HepG2 (cell line): Measurements from ENCODE around the gene DAO. TPM values are rescaled to one million over a fixed set of nuclear protein-coding genes. Genes with fewer than 3 reads are reported as not detected.

Source experiments
- ATAC-seq: fragments of 200-7000 bp; cut with Tn5 transposase; 3 replicates; pipeline ENCODE4 v1.9.1; 2020; ENCODE audit warnings: mild to moderate bottlenecking, moderate library complexity
- BruUV-seq: library from RNA; stranded (reverse); fragments of 400-500 nt; replicated peaks from 2 replicates; lab custom pipeline; 2021; lab: Mats Ljungman, UMichigan
- CTCF ChIA-PET: fragments of 300-600 bp; formaldehyde crosslinking; extraction: SDS; loops from one replicate; lab custom pipeline; 2021; ENCODE audit warnings: low total read pairs, inconsistent platforms, low intra/inter-chr PET ratio; lab: Yijun Ruan, JAX
- POLR2A ChIA-PET: fragments of 350-600 bp; sonication (Branson Sonifier 250); formaldehyde crosslinking; loops from one replicate; lab custom pipeline; 2020; ENCODE audit warnings: antibody characterized with exemption, inconsistent platforms; lab: Yijun Ruan, JAX
- DNase-seq: peaks from one replicate; pipeline ENCODE4 v3.0.0-alpha.2; 2015; ENCODE audit warnings: low spot score
- FAIRE-seq: peaks from 3 replicates; lab custom pipeline; 2011; peaks lifted over from hg19 to GRCh38; lab: Jason Lieb, UNC
- H2AFZ ChIP-seq: one replicate; pipeline ENCODE4 v1.6.1; 2011; ENCODE audit warnings: low read length, inconsistent platforms
- H3K27ac ChIP-seq: fragments of 300-600 bp; 3 replicates; pipeline ENCODE4 v1.8.0; 2011; ENCODE audit warnings: mixed run types, mild to moderate bottlenecking, mixed read lengths, low read length, inconsistent platforms; ENCODE audit not compliant: insufficient read depth; ENCODE audit errors: extremely low read length
- H3K27me3 ChIP-seq, 2 experiments: fragments of 200-600 bp in 1 of 2; 2 replicates in 1 of 2; 3 replicates in 1 of 2; pipeline versions ENCODE4 v1.6.0 to v1.8.0; 2011; ENCODE audit warnings: low read length in 2 of 2, mild to moderate bottlenecking in 2 of 2, moderate library complexity in 2 of 2, inconsistent platforms in 1 of 2; ENCODE audit not compliant: insufficient read depth in 2 of 2, control insufficient read depth in 1 of 2
- H3K36me3 ChIP-seq, 2 experiments: fragments of 200-600 bp in 1 of 2; replicated peaks in 1 of 2; 2 replicates in 1 of 2; 3 replicates in 1 of 2; pipeline versions ENCODE4 v1.5.1 to v1.8.0; 2011; ENCODE audit warnings: low read length in 2 of 2, inconsistent platforms in 1 of 2; ENCODE audit not compliant: insufficient read depth in 2 of 2, control insufficient read depth in 1 of 2
- H3K4me1 ChIP-seq: 2 replicates; pipeline ENCODE4 v1.5.1; 2012; ENCODE audit warnings: low read length, inconsistent platforms; ENCODE audit not compliant: insufficient read depth
- H3K4me2 ChIP-seq: 2 replicates; pipeline ENCODE4 v1.6.0; 2011; ENCODE audit warnings: low read depth, low read length, inconsistent platforms
- H3K4me3 ChIP-seq, 3 experiments: fragments of 200-600 bp in 1 of 3; sonication (generic), shearing (Covaris generic) in 1 of 3; replicated peaks in 1 of 3; 2 replicates each; pipeline ENCODE4 v1.5.1; 2011 to 2016; ENCODE audit warnings: low read length in 3 of 3, inconsistent platforms in 2 of 3, low read depth in 2 of 3, mild to moderate bottlenecking in 2 of 3, control low read depth in 1 of 3, mixed read lengths in 1 of 3; ENCODE audit not compliant: insufficient read depth in 1 of 3
- H3K79me2 ChIP-seq: one replicate; pipeline ENCODE4 v1.6.1; 2011; ENCODE audit warnings: low read length, inconsistent platforms; ENCODE audit not compliant: insufficient read depth
- H3K9ac ChIP-seq: 2 replicates; pipeline ENCODE4 v1.6.0; 2011; ENCODE audit warnings: mild to moderate bottlenecking, low read depth, low read length, inconsistent platforms; ENCODE audit not compliant: insufficient read depth
- H3K9me3 ChIP-seq: 2 replicates; pipeline ENCODE4 v1.5.1; 2012; ENCODE audit warnings: mild to moderate bottlenecking, low read length
- H4K20me1 ChIP-seq: 2 replicates; pipeline ENCODE4 v1.6.0; 2011; ENCODE audit warnings: inconsistent platforms, mild to moderate bottlenecking, low read length, moderate library complexity; ENCODE audit not compliant: insufficient read depth
- HDAC1 ChIP-seq: sonication (generic); formaldehyde crosslinking; IDR thresholded peaks from 2 replicates; pipeline ENCODE4 v1.5.1; 2020; ENCODE audit warnings: mild to moderate bottlenecking, missing genetic modification reagents
- HDAC6 ChIP-seq: fragments of 200-600 bp; sonication (generic); IDR thresholded peaks from 2 replicates; pipeline ENCODE4 v1.7.0; 2017; ENCODE audit warnings: mild to moderate bottlenecking, antibody characterized with exemption, low read length, low read depth
- HNRNPK ChIP-seq: fragments of 200-400 bp; formaldehyde crosslinking; IDR thresholded peaks from 2 replicates; pipeline ENCODE4 v1.6.1; 2018; ENCODE audit warnings: low read length, low read depth, moderate library complexity, mild to moderate bottlenecking; ENCODE audit not compliant: poor library complexity, severe bottlenecking
- JARID2 ChIP-seq: sonication (generic); formaldehyde crosslinking; IDR thresholded peaks from 2 replicates; pipeline ENCODE4 v1.8.1; 2023; ENCODE audit warnings: missing genetic modification reagents, inconsistent platforms; ENCODE audit not compliant: insufficient replicate concordance
- PAWR ChIP-seq: sonication (generic); formaldehyde crosslinking; IDR thresholded peaks from 2 replicates; pipeline ENCODE4 v1.4.0; 2020; ENCODE audit warnings: missing genetic modification reagents, mild to moderate bottlenecking, borderline replicate concordance
- PRDM15 ChIP-seq: sonication (generic); formaldehyde crosslinking; IDR thresholded peaks from 2 replicates; pipeline ENCODE4 v1.4.0; 2020; ENCODE audit warnings: missing genetic modification reagents
- SALL1 ChIP-seq: sonication (generic); formaldehyde crosslinking; IDR thresholded peaks from 2 replicates; pipeline ENCODE4 v1.8.0; 2022; ENCODE audit warnings: mild to moderate bottlenecking, missing genetic modification reagents
- SALL2 ChIP-seq: sonication (generic); formaldehyde crosslinking; IDR thresholded peaks from 2 replicates; pipeline ENCODE4 v1.8.1; 2023; ENCODE audit warnings: mild to moderate bottlenecking, missing genetic modification reagents, inconsistent platforms
- ZNF207 ChIP-seq: fragments of 450-650 bp; IDR thresholded peaks from 2 replicates; pipeline ENCODE4 v1.6.1; 2016; ENCODE audit warnings: antibody characterized with exemption, borderline replicate concordance
- ZNF556 ChIP-seq: sonication (generic); formaldehyde crosslinking; IDR thresholded peaks from 2 replicates; pipeline ENCODE4 v1.4.0; 2020; ENCODE audit warnings: mild to moderate bottlenecking, missing genetic modification reagents, borderline replicate concordance
- ZNF749 ChIP-seq: sonication (generic); formaldehyde crosslinking; IDR thresholded peaks from 2 replicates; pipeline ENCODE4 v1.8.0; 2022; ENCODE audit warnings: mild to moderate bottlenecking, missing genetic modification reagents, moderate library complexity, borderline replicate concordance
- WGBS: methylation state at CpG from one replicate; pipeline ENCODE4 v1.1.6; 2017; ENCODE audit warnings: low lambda C conversion rate; 5-methylcytosine and 5-hydroxymethylcytosine counted together
- in situ Hi-C: cut with HindIII; loops from 2 replicates; pipeline ENCODE4 v1.10.0; 2017; ENCODE audit warnings: low pct_unique_long_range_greater_than_20kb; ENCODE audit not compliant: extremely low pct_ligation_motif_present
- intact Hi-C: fragments of 100-400 bp; cut with micrococcal nuclease; formaldehyde crosslinking; loops from one replicate; pipeline ENCODE4 v1.10.0; 2022; ENCODE audit not compliant: unreplicated experiment
- polyA plus RNA-seq, 8 experiments: library from polyadenylated mRNA; depleted of rRNA in 3 of 8; stranded (reverse) in 7 of 8; unstranded in 1 of 8; fragments of >200 nt; fragmentation: Illumina TruSeq in 4 of 8; extraction: Trizol in 4 of 8; gene quantifications; 2 replicates each; pipeline versions ENCODE4 v1.2.1 to v1.2.3, GENCODE V29; 2011 to 2016; ENCODE audit warnings: low read depth in 4 of 8, missing spikeins in 1 of 8, mixed read lengths in 1 of 8; ENCODE audit not compliant: insufficient read depth in 1 of 8
- total RNA-seq, 5 experiments: library from RNA; depleted of rRNA; stranded (reverse); fragments of >200 nt; fragmentation: Illumina TruSeq; extraction: Trizol; gene quantifications; 2 replicates each; pipeline ENCODE4 v1.2.3, GENCODE V29; 2016; ENCODE audit warnings: low read depth in 1 of 5

DAO gene
- total and polyA plus RNA-seq, 2 of the 13 experiments (the other 11 are each of a cell fraction or from before 2014, with no cell fraction given): 0.34 to 0.82 TPM

GRCh38 chr12:108850854-108851573 is 28.9 kb upstream of the DAO start:
- H2AFZ ChIP-seq: no peak overlapping the region
- no peak overlapping the region for H3K27ac ChIP-seq
- no peak overlapping the region for H3K9ac ChIP-seq
- no peak overlapping the region for H3K4me2 ChIP-seq
- in situ Hi-C loops (no loop called here), intact Hi-C loops (no loop called here)
- peaks cover 3% of the 10 kb centered on the region; the same call in 1 of the 2 replicates for H4K20me1 ChIP-seq
- H3K79me2 ChIP-seq: peaks cover 8% of the 10 kb centered on the region
- no peaks in the 10 kb centered on the region for H3K27me3 ChIP-seq
- FAIRE-seq (no peak), ATAC-seq (no peak), DNase-seq (no peak)
- no peak for TF ChIP-seq SALL2
- no peak for TF ChIP-seq HDAC1
- no peak for TF ChIP-seq JARID2 (CRISPR knock-in tag)
- TF ChIP-seq PRDM15 (CRISPR knock-in tag): no peak
- TF ChIP-seq ZNF556 (CRISPR knock-in tag): no peak
- TF ChIP-seq HNRNPK: no peak
- TF ChIP-seq SALL1 (CRISPR knock-in tag): no peak
- no peak for TF ChIP-seq HDAC6
- TF ChIP-seq ZNF207: no peak
- no peak for TF ChIP-seq PAWR (CRISPR knock-in tag)
- TF ChIP-seq ZNF749: no peak
- 96% methylated on average over 5 of the region's 9 CpGs for WGBS
- POLR2A ChIA-PET: no interaction called here
- no peaks in the 10 kb centered on the region for H3K9me3 ChIP-seq
- peaks cover 10% of the 10 kb centered on the region for H3K4me1 ChIP-seq
- peaks cover 5 to 31% of the 10 kb centered on the region in 2 experiments; a peak in 3 of 5 replicates for H3K36me3 ChIP-seq
- CTCF ChIA-PET: no interaction called here
- no TSS peak for BruUV-seq
- no peak overlapping the region for H3K4me3 ChIP-seq
